Measurements from ENCODE around the gene MFSD6. TPM values are rescaled to one million over a fixed set of nuclear protein-coding genes. Genes with fewer than 3 reads are reported as not detected.

The MFSD6 gene
- total RNA-seq, 2 donors from 2014 or later = 61.0 to 75.1 TPM

- Histone ChIP-seq H3K27me3 (replicated peaks; ENCODE audit: insufficient read depth) (no peaks in the 10 kb centered on the region), H3K4me3 (no peak overlapping the region), H3K27ac (no peak overlapping the region), H3K4me1 (ENCODE audit: control insufficient read depth in 1 of 2, low read depth in 2 of 2) (peaks cover 10 to 16% of the 10 kb centered on the region in 2 donors), H3K36me3 (no peaks in the 10 kb centered on the region), H3K9me3 (no peaks in the 10 kb centered on the region)
- DNase-seq (ENCODE audit: low spot score) = no peak
- ATAC-seq (ENCODE audit: insufficient number of reproducible peaks, low FRiP score, low read depth) = no peak
- no peak for TF ChIP-seq CTCF (IDR thresholded peaks at IDR 0.05)
Observed at GRCh38 chr2:190527918-190528317, 119.8 kb downstream of the MFSD6 start.

- H3K4me1 ChIP-seq (ENCODE audit: control insufficient read depth in 1 of 2, low read depth in 2 of 2) = peaks cover 10 to 21% of the 10 kb centered on the region in 2 donors
- DNase-seq (ENCODE audit: low spot score) (no peak), ATAC-seq (ENCODE audit: insufficient number of reproducible peaks, low FRiP score, low read depth) (no peak)
- H3K27ac ChIP-seq = no peak overlapping the region
- no peak for TF ChIP-seq CTCF (IDR thresholded peaks at IDR 0.05)
- no peaks in the 10 kb centered on the region for H3K9me3 ChIP-seq
- H3K36me3 ChIP-seq = no peaks in the 10 kb centered on the region
- no peak overlapping the region for H3K4me3 ChIP-seq
- H3K27me3 ChIP-seq (replicated peaks; ENCODE audit: insufficient read depth) = no peaks in the 10 kb centered on the region
Observed at GRCh38 chr2:190528521-190529001, 120.4 kb downstream of the MFSD6 start.

DNA sequence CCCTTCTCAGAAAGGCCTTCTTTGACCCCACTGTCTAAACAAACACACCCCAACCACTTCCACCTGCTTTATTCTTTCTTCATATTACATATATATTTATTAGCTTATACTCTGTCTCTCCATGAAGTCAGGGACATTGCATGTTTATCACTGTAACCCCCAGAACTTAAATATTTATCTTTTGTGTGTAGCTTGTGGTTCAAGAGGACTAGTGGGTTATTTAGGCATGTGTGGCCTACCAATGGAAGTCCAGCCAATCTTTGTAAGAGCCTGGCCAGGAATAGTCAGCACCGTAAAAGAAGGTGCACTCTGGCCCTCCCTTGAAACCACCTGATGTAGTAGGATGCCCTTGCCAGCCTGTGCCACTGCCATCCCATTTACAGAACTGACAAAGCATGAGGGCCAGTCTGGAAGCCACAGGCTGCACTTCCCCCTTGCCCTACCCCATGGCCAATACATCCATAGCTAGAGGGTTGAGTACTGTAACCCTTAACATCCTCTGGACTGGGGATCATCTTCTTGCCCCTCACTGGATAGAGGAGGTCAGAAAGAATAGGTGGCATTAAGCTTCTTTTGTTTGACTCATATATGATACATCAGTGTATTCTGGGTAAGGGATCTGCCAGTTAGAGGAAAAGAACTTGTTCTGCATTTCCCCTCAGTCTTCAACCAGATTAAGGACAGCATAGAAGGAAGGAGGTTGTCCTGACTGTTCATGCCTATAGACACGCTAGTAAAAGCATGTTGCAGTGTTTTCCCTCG, 121.5 kb downstream of the MFSD6 start:
- TF ChIP-seq CTCF (IDR thresholded peaks at IDR 0.05) = no peak
- H3K27me3 ChIP-seq (replicated peaks; ENCODE audit: insufficient read depth) = no peaks in the 10 kb centered on the region
- DNase-seq (ENCODE audit: low spot score) (no peak), ATAC-seq (ENCODE audit: insufficient number of reproducible peaks, low FRiP score, low read depth) (no peak)
- no peaks in the 10 kb centered on the region for H3K36me3 ChIP-seq
- no peak overlapping the region for H3K4me3 ChIP-seq
- peaks cover 10 to 24% of the 10 kb centered on the region in 2 donors for H3K4me1 ChIP-seq (ENCODE audit: control insufficient read depth in 1 of 2, low read depth in 2 of 2)
- no peak overlapping the region for H3K27ac ChIP-seq
- H3K9me3 ChIP-seq = no peaks in the 10 kb centered on the region

GRCh38 chr2:190530248-190530900, 122.2 kb downstream of the MFSD6 start:
- H3K9me3 ChIP-seq = no peaks in the 10 kb centered on the region
- peaks cover 10 to 25% of the 10 kb centered on the region in 2 donors for H3K4me1 ChIP-seq (ENCODE audit: control insufficient read depth in 1 of 2, low read depth in 2 of 2)
- ATAC-seq (ENCODE audit: insufficient number of reproducible peaks, low FRiP score, low read depth) (no peak), DNase-seq (ENCODE audit: low spot score) (no peak)
- no peaks in the 10 kb centered on the region for H3K27me3 ChIP-seq (replicated peaks; ENCODE audit: insufficient read depth)
- no peak overlapping the region for H3K4me3 ChIP-seq
- no peak for TF ChIP-seq CTCF (IDR thresholded peaks at IDR 0.05)
- no peaks in the 10 kb centered on the region for H3K36me3 ChIP-seq
- no peak overlapping the region for H3K27ac ChIP-seq

- H3K4me1 ChIP-seq (ENCODE audit: control insufficient read depth in 1 of 2, low read depth in 2 of 2) = peaks cover 10 to 34% of the 10 kb centered on the region in 2 donors
Observed at GRCh38 chr2:190532581-190532980, 124.4 kb downstream of the MFSD6 start.

More at GRCh38 chr2:190532581-190532980, 124.4 kb downstream of the MFSD6 start:
- Histone ChIP-seq H3K9me3 (no peaks in the 10 kb centered on the region), H3K27ac (no peak overlapping the region), H3K27me3 (replicated peaks; ENCODE audit: insufficient read depth) (no peaks in the 10 kb centered on the region), H3K36me3 (no peaks in the 10 kb centered on the region), H3K4me3 (no peak overlapping the region)
- DNase-seq (ENCODE audit: low spot score) = no peak
- no peak for TF ChIP-seq CTCF (IDR thresholded peaks at IDR 0.05)
- no peak for ATAC-seq (ENCODE audit: insufficient number of reproducible peaks, low FRiP score, low read depth)

All from thoracic aorta (tissue), 2 donors.